PC-9 (cell line): ENCODE data around the gene TRPT1.

Experiments used
- CTCF ChIP-seq: fragments of 200-600 bp; sonication (generic); conservative IDR thresholded peaks from 2 replicates; pipeline ENCODE4 v1.6.1; 2017; ENCODE audit warnings: mixed run types, antibody characterized with exemption, mild to moderate bottlenecking, moderate library complexity
- EZH2 ChIP-seq: fragments of 200-600 bp; sonication (generic); IDR thresholded peaks from 2 replicates; pipeline ENCODE4 v1.8.0; 2017; ENCODE audit warnings: antibody characterized with exemption, low read depth

- TF ChIP-seq CTCF (peak; percentile 35; the same call in 1 of the 2 replicates), EZH2 (no peak)
These were observed 43.7 kb upstream of the TRPT1 start for GRCh38 chr11:64269540-64270220.
